ENCODE measurements around the gene ARF1. TPM values are rescaled to one million over a fixed set of nuclear protein-coding genes. Genes with fewer than 3 reads are reported as not detected.

ARF1 gene
- total RNA-seq, 1 donor from 2014 or later = 213 TPM

GRCh38 chr1:228050571-228051231 lies 31.8 kb upstream of the ARF1 start:
- Mint-ChIP-seq H3K27me3 (peaks cover 35% of the 10 kb centered on the region), H3K36me3 (ENCODE audit: low read depth) (no peaks in the 10 kb centered on the region), H3K27ac (no peak overlapping the region), H3K9me3 (no peaks in the 10 kb centered on the region), H3K4me3 (no peak overlapping the region), H3K4me1 (no peaks in the 10 kb centered on the region)
- TF ChIP-seq, protein P1, sequence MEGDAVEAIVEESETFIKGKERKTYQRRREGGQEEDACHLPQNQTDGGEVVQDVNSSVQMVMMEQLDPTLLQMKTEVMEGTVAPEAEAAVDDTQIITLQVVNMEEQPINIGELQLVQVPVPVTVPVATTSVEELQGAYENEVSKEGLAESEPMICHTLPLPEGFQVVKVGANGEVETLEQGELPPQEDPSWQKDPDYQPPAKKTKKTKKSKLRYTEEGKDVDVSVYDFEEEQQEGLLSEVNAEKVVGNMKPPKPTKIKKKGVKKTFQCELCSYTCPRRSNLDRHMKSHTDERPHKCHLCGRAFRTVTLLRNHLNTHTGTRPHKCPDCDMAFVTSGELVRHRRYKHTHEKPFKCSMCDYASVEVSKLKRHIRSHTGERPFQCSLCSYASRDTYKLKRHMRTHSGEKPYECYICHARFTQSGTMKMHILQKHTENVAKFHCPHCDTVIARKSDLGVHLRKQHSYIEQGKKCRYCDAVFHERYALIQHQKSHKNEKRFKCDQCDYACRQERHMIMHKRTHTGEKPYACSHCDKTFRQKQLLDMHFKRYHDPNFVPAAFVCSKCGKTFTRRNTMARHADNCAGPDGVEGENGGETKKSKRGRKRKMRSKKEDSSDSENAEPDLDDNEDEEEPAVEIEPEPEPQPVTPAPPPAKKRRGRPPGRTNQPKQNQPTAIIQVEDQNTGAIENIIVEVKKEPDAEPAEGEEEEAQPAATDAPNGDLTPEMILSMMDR (IDR thresholded peaks at IDR 0.05) = no peak
- intact Hi-C loops (cut with micrococcal nuclease) = no loop called here
- ATAC-seq (ENCODE audit: low read depth) (no peak), DNase-seq (no peak)
- ChIA-PET POLR2A (no interaction called here), CTCF (no interaction called here)

- Mint-ChIP-seq H3K4me1 (peaks cover 15% of the 10 kb centered on the region), H3K27ac (no peak overlapping the region), H3K36me3 (ENCODE audit: low read depth) (no peaks in the 10 kb centered on the region), H3K4me3 (peak overlapping the region; percentile 37), H3K27me3 (peaks cover 31% of the 10 kb centered on the region), H3K9me3 (no peaks in the 10 kb centered on the region)
- intact Hi-C loops (cut with micrococcal nuclease) = loop anchor here (2.0 kb wide), 1 partner anchor 24 kb away; the partner anchor contains the start of gene ARF1
- POLR2A ChIA-PET = no interaction called here
- ATAC-seq (ENCODE audit: low read depth) (no peak), DNase-seq (peak; percentile 9)
- CTCF ChIA-PET = no interaction called here
- TF ChIP-seq, protein P1 (IDR thresholded peaks at IDR 0.05) = no peak
These were observed 24.1 kb upstream of the ARF1 start for GRCh38 chr1:228058172-228058948.

DNA sequence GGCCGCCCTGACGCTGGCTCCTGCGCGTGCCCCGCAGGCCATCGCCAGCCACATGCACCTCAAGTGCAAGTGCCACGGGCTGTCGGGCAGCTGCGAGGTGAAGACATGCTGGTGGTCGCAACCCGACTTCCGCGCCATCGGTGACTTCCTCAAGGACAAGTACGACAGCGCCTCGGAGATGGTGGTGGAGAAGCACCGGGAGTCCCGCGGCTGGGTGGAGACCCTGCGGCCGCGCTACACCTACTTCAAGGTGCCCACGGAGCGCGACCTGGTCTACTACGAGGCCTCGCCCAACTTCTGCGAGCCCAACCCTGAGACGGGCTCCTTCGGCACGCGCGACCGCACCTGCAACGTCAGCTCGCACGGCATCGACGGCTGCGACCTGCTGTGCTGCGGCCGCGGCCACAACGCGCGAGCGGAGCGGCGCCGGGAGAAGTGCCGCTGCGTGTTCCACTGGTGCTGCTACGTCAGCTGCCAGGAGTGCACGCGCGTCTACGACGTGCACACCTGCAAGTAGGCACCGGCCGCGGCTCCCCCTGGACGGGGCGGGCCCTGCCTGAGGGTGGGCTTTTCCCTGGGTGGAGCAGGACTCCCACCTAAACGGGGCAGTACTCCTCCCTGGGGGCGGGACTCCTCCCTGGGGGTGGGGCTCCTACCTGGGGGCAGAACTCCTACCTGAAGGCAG lies 23.4 kb upstream of the ARF1 start:
- ATAC-seq (ENCODE audit: low read depth) = peak; percentile 64
- Mint-ChIP-seq H3K4me1 (peaks cover 15% of the 10 kb centered on the region), H3K4me3 (peak overlapping the region; percentile 7), H3K27ac (no peak overlapping the region), H3K36me3 (ENCODE audit: low read depth) (no peaks in the 10 kb centered on the region), H3K27me3 (peaks cover 31% of the 10 kb centered on the region), H3K9me3 (no peaks in the 10 kb centered on the region)
- intact Hi-C loops (cut with micrococcal nuclease) = loop anchor here (2.0 kb wide), 1 partner anchor 24 kb away; the partner anchor contains the start of gene ARF1
- ChIA-PET POLR2A (interaction anchor here (0.5 to 1.0 kb wide), 2 partner anchors 23 to 120 kb away, joined by 3 to 5 read pairs; no protein-coding TSS in a partner anchor), CTCF (no interaction called here)
- TF ChIP-seq, protein P1 (IDR thresholded peaks at IDR 0.05) = no peak
- DNase-seq = peak; percentile 31

DNA sequence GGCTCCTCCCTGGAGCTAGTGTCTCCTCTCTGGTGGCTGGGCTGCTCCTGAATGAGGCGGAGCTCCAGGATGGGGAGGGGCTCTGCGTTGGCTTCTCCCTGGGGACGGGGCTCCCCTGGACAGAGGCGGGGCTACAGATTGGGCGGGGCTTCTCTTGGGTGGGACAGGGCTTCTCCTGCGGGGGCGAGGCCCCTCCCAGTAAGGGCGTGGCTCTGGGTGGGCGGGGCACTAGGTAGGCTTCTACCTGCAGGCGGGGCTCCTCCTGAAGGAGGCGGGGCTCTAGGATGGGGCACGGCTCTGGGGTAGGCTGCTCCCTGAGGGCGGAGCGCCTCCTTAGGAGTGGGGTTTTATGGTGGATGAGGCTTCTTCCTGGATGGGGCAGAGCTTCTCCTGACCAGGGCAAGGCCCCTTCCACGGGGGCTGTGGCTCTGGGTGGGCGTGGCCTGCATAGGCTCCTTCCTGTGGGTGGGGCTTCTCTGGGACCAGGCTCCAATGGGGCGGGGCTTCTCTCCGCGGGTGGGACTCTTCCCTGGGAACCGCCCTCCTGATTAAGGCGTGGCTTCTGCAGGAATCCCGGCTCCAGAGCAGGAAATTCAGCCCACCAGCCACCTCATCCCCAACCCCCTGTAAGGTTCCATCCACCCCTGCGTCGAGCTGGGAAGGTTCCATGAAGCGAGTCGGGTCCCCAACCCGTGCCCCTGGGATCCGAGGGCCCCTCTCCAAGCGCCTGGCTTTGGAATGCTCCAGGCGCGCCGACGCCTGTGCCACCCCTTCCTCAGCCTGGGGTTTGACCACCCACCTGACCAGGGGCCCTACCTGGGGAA lies 22.7 kb upstream of the ARF1 start:
- DNase-seq = peak; percentile 33
- Mint-ChIP-seq H3K36me3 (ENCODE audit: low read depth) (no peaks in the 10 kb centered on the region), H3K4me3 (peak overlapping the region; percentile 56), H3K27me3 (peaks cover 29% of the 10 kb centered on the region), H3K9me3 (no peaks in the 10 kb centered on the region), H3K27ac (no peak overlapping the region), H3K4me1 (peaks cover 15% of the 10 kb centered on the region)
- TF ChIP-seq, protein P1 (IDR thresholded peaks at IDR 0.05) = no peak
- ATAC-seq (ENCODE audit: low read depth) = peak; percentile 70
- CTCF ChIA-PET = no interaction called here
- intact Hi-C loops (cut with micrococcal nuclease) = loop anchor here (2.0 kb wide), 1 partner anchor 23 kb away; the partner anchor contains the start of gene ARF1
- POLR2A ChIA-PET = interaction anchor here (0.5 to 1.0 kb wide), 2 partner anchors 22 to 119 kb away, joined by 3 to 5 read pairs; no protein-coding TSS in a partner anchor

Measured in activated B cell treated with CpG ODN at 0.5 μM for 24 hours (primary cell).